Left ventricle myocardium inferior (tissue), 1 donor: ENCODE results near the gene SLC2A13. TPM values are rescaled to one million over a fixed set of nuclear protein-coding genes. Genes with fewer than 3 reads are reported as not detected.

Source experiments
- DNase-seq: peaks from one replicate; pipeline ENCODE4 v3.0.0-alpha.2; 2020
- H3K27ac ChIP-seq: fragments of 200-600 bp; replicated peaks from 2 replicates; pipeline ENCODE4 v1.8.0; 2021
- H3K27me3 ChIP-seq: fragments of 200-600 bp; 2 replicates; pipeline ENCODE4 v1.8.0; 2021; ENCODE audit warnings: low read depth
- H3K36me3 ChIP-seq: fragments of 200-600 bp; 2 replicates; pipeline ENCODE4 v1.8.0; 2021
- H3K4me1 ChIP-seq: fragments of 200-600 bp; 2 replicates; pipeline ENCODE4 v1.8.0; 2021
- H3K4me3 ChIP-seq: fragments of 200-600 bp; 2 replicates; pipeline ENCODE4 v1.8.0; 2021; ENCODE audit warnings: mild to moderate bottlenecking, moderate library complexity
- H3K9me3 ChIP-seq: fragments of 200-600 bp; replicated peaks from 2 replicates; pipeline ENCODE4 v1.8.0; 2021
- CTCF ChIP-seq: fragments of 200-600 bp; IDR thresholded peaks from 2 replicates; pipeline ENCODE4 v1.8.0; 2021; ENCODE audit warnings: antibody characterized with exemption, mild to moderate bottlenecking, borderline replicate concordance
- intact Hi-C: fragments of 100-400 bp; cut with micrococcal nuclease; formaldehyde crosslinking; loops from one replicate; pipeline ENCODE4 v1.11.0; 2022
- total RNA-seq: library from RNA; stranded (reverse); fragmentation: NEBNext Ultra II Directional; extraction: Animal tissue kit (Norgen Biotek cat#: 25700); gene quantifications from one replicate; pipeline ENCODE4 v1.2.1, GENCODE V29; 2021
- donor health status: DM: no; HTN: yes; CAD: no; lungs with severe emphysema.

The SLC2A13 gene
- total RNA-seq, 1 donor from 2014 or later: 5.5 TPM

DNA sequence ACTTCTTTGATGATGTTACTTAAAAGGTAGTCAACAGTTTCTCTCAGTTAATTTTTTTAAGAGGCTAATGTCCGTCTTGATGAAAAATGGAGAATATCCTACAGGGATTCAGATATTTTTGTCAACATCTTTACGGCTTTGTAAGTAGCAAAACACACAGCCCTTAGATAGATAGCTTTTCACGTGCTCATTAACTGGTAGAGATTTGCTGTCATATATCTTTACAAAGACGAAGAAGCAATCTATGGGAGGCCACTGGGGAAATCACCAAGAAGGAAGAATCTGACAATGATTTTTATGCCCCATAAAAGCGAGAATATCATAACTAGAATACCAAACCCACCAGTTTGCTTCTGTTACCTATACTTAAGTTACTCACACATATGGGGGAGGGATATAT is 121.2 kb downstream of the SLC2A13 start:
- intact Hi-C loops: no loop called here
- Histone ChIP-seq H3K4me1 (peaks cover 5% of the 10 kb centered on the region), H3K9me3 (peaks cover 2% of the 10 kb centered on the region), H3K27ac (no peak overlapping the region), H3K4me3 (no peak overlapping the region), H3K36me3 (no peaks in the 10 kb centered on the region), H3K27me3 (no peaks in the 10 kb centered on the region)
- DNase-seq: no peak
- TF ChIP-seq CTCF: no peak

GRCh38 chr12:39975374-39975918 is 130.4 kb downstream of the SLC2A13 start:
- DNase-seq: no peak
- no peaks in the 10 kb centered on the region for H3K36me3 ChIP-seq
- no peaks in the 10 kb centered on the region for H3K4me1 ChIP-seq

DNA sequence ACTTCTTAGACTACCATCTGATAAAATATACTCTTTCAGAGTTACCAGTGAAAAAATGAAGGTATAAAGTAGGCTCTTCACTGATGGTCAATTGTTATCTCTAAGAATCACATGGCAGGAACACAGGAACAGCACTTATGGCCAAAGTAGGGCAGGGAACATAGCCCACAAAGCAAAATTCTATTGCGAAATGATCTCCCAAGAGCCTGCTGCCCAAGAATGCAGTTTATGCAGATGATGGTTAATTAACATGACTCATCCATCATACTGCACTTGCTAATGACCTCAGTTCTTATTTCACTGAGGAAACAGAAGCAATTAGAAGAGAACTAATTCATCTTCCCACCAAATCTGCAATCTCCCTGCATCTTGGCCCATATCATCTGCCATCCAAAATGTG is 133.8 kb downstream of the SLC2A13 start:
- Histone ChIP-seq H3K27me3 (no peaks in the 10 kb centered on the region), H3K36me3 (no peaks in the 10 kb centered on the region), H3K9me3 (no peaks in the 10 kb centered on the region), H3K27ac (no peak overlapping the region), H3K4me3 (no peak overlapping the region), H3K4me1 (no peaks in the 10 kb centered on the region)
- intact Hi-C loops: loop anchor here (10.0 kb wide), 1 partner anchor 197 kb away; no protein-coding TSS in a partner anchor
- TF ChIP-seq CTCF: no peak
- DNase-seq: no peak

More at GRCh38 chr12:39975374-39975918, 130.4 kb downstream of the SLC2A13 start:
- Histone ChIP-seq H3K4me3 (no peak overlapping the region), H3K27me3 (no peaks in the 10 kb centered on the region), H3K9me3 (peaks cover 2% of the 10 kb centered on the region), H3K27ac (no peak overlapping the region)
- no peak for TF ChIP-seq CTCF
- intact Hi-C loops: loop anchor here (10.0 kb wide), 1 partner anchor 201 kb away; no protein-coding TSS in a partner anchor

- TF ChIP-seq CTCF: no peak
- H3K27me3 ChIP-seq: no peaks in the 10 kb centered on the region
These were observed 134.5 kb downstream of the SLC2A13 start for GRCh38 chr12:39971348-39971747.

DNA sequence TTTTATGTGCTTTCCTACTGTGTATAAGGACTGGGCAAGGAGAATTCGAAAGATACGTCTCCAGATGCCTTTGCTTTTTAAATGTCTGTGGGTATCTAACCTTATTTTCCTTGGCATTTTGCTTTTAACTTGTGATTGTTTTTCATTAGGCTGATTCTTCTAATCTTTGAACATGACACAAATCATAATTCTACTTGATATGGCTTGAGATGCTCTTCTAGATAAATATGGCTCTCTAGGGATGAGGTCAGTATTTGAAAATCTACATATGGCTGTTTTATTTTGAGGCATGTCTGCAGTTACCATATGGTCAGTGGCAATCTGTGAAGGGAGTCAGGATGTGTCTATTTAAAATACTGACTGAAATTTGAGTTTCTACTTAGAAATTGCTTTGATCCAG is 139.2 kb downstream of the SLC2A13 start:
- peaks cover 9% of the 10 kb centered on the region for H3K4me1 ChIP-seq
- H3K27ac ChIP-seq: no peak overlapping the region
- H3K4me3 ChIP-seq: no peak overlapping the region
- H3K36me3 ChIP-seq: no peaks in the 10 kb centered on the region
- intact Hi-C loops: no loop called here
- DNase-seq: no peak
- no peak for TF ChIP-seq CTCF
- no peaks in the 10 kb centered on the region for H3K27me3 ChIP-seq
- no peaks in the 10 kb centered on the region for H3K9me3 ChIP-seq

More at GRCh38 chr12:39971348-39971747, 134.5 kb downstream of the SLC2A13 start:
- intact Hi-C loops: loop anchor here (10.0 kb wide), 1 partner anchor 197 kb away; no protein-coding TSS in a partner anchor
- H3K27ac ChIP-seq: no peak overlapping the region
- H3K9me3 ChIP-seq: no peaks in the 10 kb centered on the region
- H3K36me3 ChIP-seq: no peaks in the 10 kb centered on the region
- H3K4me3 ChIP-seq: no peak overlapping the region
- no peak for DNase-seq
- peaks cover 6% of the 10 kb centered on the region for H3K4me1 ChIP-seq
